B cell (primary cell): ENCODE measurements around the gene GDPD4. TPM values are rescaled to one million over a fixed set of nuclear protein-coding genes. Genes with fewer than 3 reads are reported as not detected.

ENCODE experiments used
- ATAC-seq: fragments of 200-7000 bp; cut with Tn5 transposase; one replicate; pipeline ENCODE4 v1.10.0; 2021; ENCODE audit warnings: low read depth, mild to moderate bottlenecking, moderate number of reproducible peaks, moderate library complexity
- CTCF ChIA-PET: fragments of 350-600 bp; sonication (Branson Sonifier 250); formaldehyde crosslinking; loops from one replicate; lab custom pipeline; 2021; ENCODE audit warnings: antibody characterized with exemption, inconsistent platforms; lab: Charles Lee
- POLR2A ChIA-PET: fragments of 350-600 bp; sonication (Branson Sonifier 250); formaldehyde crosslinking; loops from one replicate; lab custom pipeline; 2021; ENCODE audit warnings: antibody characterized with exemption; lab: Charles Lee
- DNase-seq: peaks from one replicate; pipeline ENCODE4 v3.0.0; 2013
- H2AFZ ChIP-seq: 2 replicates; pipeline ENCODE4 v1.6.1; 2012; ENCODE audit warnings: mild to moderate bottlenecking, low read depth, low read length; ENCODE audit not compliant: insufficient read depth, poor library complexity, severe bottlenecking
- H3K27ac ChIP-seq, 2 donors: 1 replicate in 1 of 2; 2 replicates in 1 of 2; pipeline ENCODE4 v1.5.1; 2012 to 2013; ENCODE audit warnings: low read length in 2 of 2, mild to moderate bottlenecking in 2 of 2, moderate library complexity in 1 of 2
- H3K27me3 ChIP-seq, 4 experiments: fragments of 200-600 bp in 1 of 4; sonication (generic) in 1 of 4; replicated peaks in 1 of 4; 1 replicate in 2 of 4; 2 replicates in 2 of 4; pipeline versions ENCODE4 v1.6.1 to v1.7.0; 2013 to 2016; ENCODE audit warnings: low read length in 3 of 4, mild to moderate bottlenecking in 2 of 4, mixed read lengths in 1 of 4, moderate library complexity in 1 of 4; ENCODE audit not compliant: insufficient read depth in 4 of 4, control insufficient read depth in 3 of 4; ENCODE audit errors: control extremely low read depth in 1 of 4
- H3K36me3 ChIP-seq, 2 experiments: replicated peaks in 1 of 2; 1 replicate in 1 of 2; 2 replicates in 1 of 2; pipeline versions ENCODE4 v1.6.1 to v1.7.1; 2013; ENCODE audit warnings: low read length in 1 of 2; ENCODE audit not compliant: insufficient read depth in 2 of 2, control insufficient read depth in 1 of 2; ENCODE audit errors: control extremely low read depth in 1 of 2, extremely low read depth in 1 of 2
- H3K4me1 ChIP-seq, 2 donors: fragments of 200-600 bp in 1 of 2; sonication (generic) in 1 of 2; 1 replicate in 1 of 2; 2 replicates in 1 of 2; pipeline versions ENCODE4 v1.5.1 to v1.6.1; 2013 to 2017; ENCODE audit warnings: low read length in 2 of 2; ENCODE audit not compliant: control insufficient read depth in 2 of 2, insufficient read depth in 2 of 2
- H3K4me2 ChIP-seq: replicated peaks from 2 replicates; pipeline ENCODE3; 2012; ENCODE audit warnings: mild to moderate bottlenecking, low read depth, low read length; ENCODE audit not compliant: poor library complexity, severe bottlenecking
- H3K4me3 ChIP-seq, 5 experiments: fragments of 200-600 bp in 1 of 5; sonication (generic) in 1 of 5; 1 replicate in 3 of 5; 2 replicates in 2 of 5; pipeline versions ENCODE4 v1.5.1 to v1.7.0; 2011 to 2016; ENCODE audit warnings: low read length in 4 of 5, mild to moderate bottlenecking in 4 of 5, low read depth in 2 of 5, control low read depth in 1 of 5, moderate library complexity in 1 of 5; ENCODE audit not compliant: insufficient read depth in 1 of 5; ENCODE audit errors: control extremely low read depth in 1 of 5, extremely low read depth in 1 of 5
- H3K79me2 ChIP-seq: fragments of 200-600 bp; sonication (generic); one replicate; pipeline ENCODE4 v1.6.0; 2016; ENCODE audit warnings: low read length; ENCODE audit not compliant: control insufficient read depth, insufficient read depth
- H3K9ac ChIP-seq: fragments of 200-600 bp; sonication (generic); 2 replicates; pipeline ENCODE4 v1.6.1; 2017; ENCODE audit warnings: mild to moderate bottlenecking, low read length, moderate library complexity
- H3K9me3 ChIP-seq, 3 donors: one replicate each; pipeline versions ENCODE4 v1.6.1 to v1.7.1; 2013; ENCODE audit warnings: low read length in 2 of 3; ENCODE audit not compliant: control insufficient read depth in 2 of 3, insufficient read depth in 1 of 3; ENCODE audit errors: control extremely low read depth in 1 of 3
- H4K20me1 ChIP-seq: 2 replicates; pipeline ENCODE4 v1.6.0; 2012; ENCODE audit warnings: mild to moderate bottlenecking, low read length; ENCODE audit not compliant: insufficient read depth, control insufficient read depth, poor library complexity, severe bottlenecking
- H3K27ac Mint-ChIP-seq: one replicate; pipeline ENCODE4 v1.8.0; 2021; ENCODE audit warnings: mixed read lengths
- H3K27me3 Mint-ChIP-seq: one replicate; pipeline ENCODE4 v1.8.0; 2021; ENCODE audit warnings: mixed read lengths
- H3K4me1 Mint-ChIP-seq: one replicate; pipeline ENCODE4 v1.8.0; 2021; ENCODE audit warnings: mixed read lengths
- H3K4me3 Mint-ChIP-seq: one replicate; pipeline ENCODE4 v1.8.0; 2021; ENCODE audit warnings: mixed read lengths
- H3K9me3 Mint-ChIP-seq: one replicate; pipeline ENCODE4 v1.8.0; 2022; ENCODE audit warnings: mixed read lengths; ENCODE audit not compliant: insufficient read depth
- CTCF ChIP-seq: fragments of 200-600 bp; IDR thresholded peaks from one replicate; pipeline ENCODE4 v1.8.0; 2022; ENCODE audit warnings: antibody characterized with exemption, mild to moderate bottlenecking
- EZH2 ChIP-seq: IDR thresholded peaks from 2 replicates; pipeline ENCODE4 v1.6.1; 2012; ENCODE audit warnings: borderline replicate concordance, low read depth, mild to moderate bottlenecking, moderate library complexity, low read length; ENCODE audit not compliant: insufficient read depth, poor library complexity, severe bottlenecking
- WGBS: methylation state at CpG from one replicate; pipeline ENCODE4 v1.1.5; 2013; ENCODE audit warnings: missing lambda C conversion rate; ENCODE audit not compliant: insufficient coverage; 5-methylcytosine and 5-hydroxymethylcytosine counted together
- intact Hi-C: fragments of 100-400 bp; cut with micrococcal nuclease; formaldehyde crosslinking; loops from one replicate; pipeline ENCODE4 v1.10.0; 2022
- polyA plus RNA-seq: library from polyadenylated mRNA; depleted of rRNA; stranded (reverse); fragments of >200 nt; gene quantifications from 2 replicates; pipeline ENCODE4 v1.2.3, GENCODE V29; 2012
- total RNA-seq, 2 donors: library from RNA; stranded (reverse); fragments of 120-200 nt in 1 of 2; gene quantifications; 1 replicate in 1 of 2; 2 replicates in 1 of 2; pipeline versions ENCODE4 v1.2.3 to v1.2.4, GENCODE V29; 2013 to 2022

Gene GDPD4
- total and polyA plus RNA-seq, 2 donors (not counting 1 experiment from before 2014, with no cell fraction given): not detected

- Histone ChIP-seq H3K79me2 (no peaks in the 10 kb centered on the region), H3K9me3 (no peaks in the 10 kb centered on the region), H3K36me3 (no peaks in the 10 kb centered on the region), H3K9ac (no peak overlapping the region), H4K20me1 (no peaks in the 10 kb centered on the region), H3K4me3 (no peak overlapping the region), H3K4me2 (no peak overlapping the region), H3K27me3 (no peaks in the 10 kb centered on the region), H3K4me1 (peaks cover 0 to 11% of the 10 kb centered on the region in 2 donors), H3K27ac (no peak overlapping the region), H2AFZ (no peak overlapping the region)
- Mint-ChIP-seq H3K4me3 (no peak overlapping the region), H3K27me3 (no peaks in the 10 kb centered on the region), H3K9me3 (no peaks in the 10 kb centered on the region), H3K27ac (no peak overlapping the region), H3K4me1 (peaks cover 15% of the 10 kb centered on the region)
- 98% methylated on average over 16 of the region's 16 CpGs for WGBS
- ATAC-seq: no peak
- no peak for TF ChIP-seq EZH2
- no peak for TF ChIP-seq CTCF
- ChIA-PET POLR2A (no interaction called here), CTCF (no interaction called here)
- no peak for DNase-seq
- intact Hi-C loops: no loop called here
Observed at GRCh38 chr11:77172666-77172982, 128.9 kb downstream of the GDPD4 start.

- no peak overlapping the region for H3K4me3 ChIP-seq
- peaks cover 0 to 11% of the 10 kb centered on the region in 2 donors for H3K4me1 ChIP-seq
- no peak overlapping the region for H3K4me3 Mint-ChIP-seq
- H3K27me3 ChIP-seq: no peaks in the 10 kb centered on the region
- H3K9ac ChIP-seq: no peak overlapping the region
- no peaks in the 10 kb centered on the region for H3K79me2 ChIP-seq
- ATAC-seq (no peak), DNase-seq (no peak)
- intact Hi-C loops: no loop called here
- no peak overlapping the region for H3K4me2 ChIP-seq
- no peak overlapping the region for H3K27ac ChIP-seq
- TF ChIP-seq EZH2 (no peak), CTCF (no peak)
- H3K9me3 ChIP-seq: no peaks in the 10 kb centered on the region
- no peak overlapping the region for H3K27ac Mint-ChIP-seq
- H3K27me3 Mint-ChIP-seq: no peaks in the 10 kb centered on the region
- POLR2A ChIA-PET: no interaction called here
- CTCF ChIA-PET: no interaction called here
- 96% methylated on average over 16 of the region's 20 CpGs for WGBS
- H4K20me1 ChIP-seq: no peaks in the 10 kb centered on the region
- H3K36me3 ChIP-seq: no peaks in the 10 kb centered on the region
- no peaks in the 10 kb centered on the region for H3K9me3 Mint-ChIP-seq
- H3K4me1 Mint-ChIP-seq: peaks cover 15% of the 10 kb centered on the region
- H2AFZ ChIP-seq: no peak overlapping the region
Observed at GRCh38 chr11:77171885-77172665, 129.4 kb downstream of the GDPD4 start.
